Common myeloid progenitor, CD34-positive (primary cell): ENCODE measurements around the gene DCUN1D5.
"Not testable (repeated sequence)": the region's sequence is repeated elsewhere in the genome, so short reads cannot be mapped to it uniquely, and the experiment has no call there.

Experiments used
- CTCF ChIA-PET: fragments of 350-600 bp; sonication (Branson Sonifier 250); formaldehyde crosslinking; loops from one replicate; lab custom pipeline; 2021; ENCODE audit warnings: antibody characterized with exemption; lab: Charles Lee
- POLR2A ChIA-PET: fragments of 350-600 bp; sonication (Branson Sonifier 250); formaldehyde crosslinking; loops from one replicate; lab custom pipeline; 2021; ENCODE audit warnings: antibody characterized with exemption; lab: Charles Lee
- DNase-seq, 3 donors: peaks; one replicate each; pipeline versions ENCODE4 v3.0.0 to v3.0.0-alpha.2; 2013
- H3K27ac ChIP-seq, 2 experiments: 1 replicate in 1 of 2; 2 replicates in 1 of 2; pipeline ENCODE4 v1.7.0; 2013; ENCODE audit warnings: inconsistent platforms in 2 of 2, low read length in 2 of 2, mild to moderate bottlenecking in 2 of 2, low read depth in 1 of 2, moderate library complexity in 1 of 2; ENCODE audit not compliant: severe bottlenecking in 2 of 2, insufficient read depth in 1 of 2, poor library complexity in 1 of 2
- H3K27me3 ChIP-seq, 5 experiments: replicated peaks in 2 of 5; 1 replicate in 3 of 5; 2 replicates in 2 of 5; pipeline versions ENCODE4 v1.6.1 to v1.7.0; 2013; ENCODE audit warnings: low read length in 4 of 5, mild to moderate bottlenecking in 2 of 5, moderate library complexity in 2 of 5, inconsistent platforms in 1 of 5; ENCODE audit not compliant: insufficient read depth in 5 of 5, control insufficient read depth in 4 of 5
- H3K36me3 ChIP-seq, 4 experiments: 1 replicate in 2 of 4; 2 replicates in 2 of 4; pipeline versions ENCODE4 v1.6.1 to v1.7.0; 2013; ENCODE audit warnings: low read length in 3 of 4, control low read depth in 1 of 4, mild to moderate bottlenecking in 1 of 4; ENCODE audit not compliant: control insufficient read depth in 4 of 4, insufficient read depth in 4 of 4
- H3K4me1 ChIP-seq, 4 experiments: 1 replicate in 3 of 4; 2 replicates in 1 of 4; pipeline versions ENCODE4 v1.6.1 to v1.7.1; 2013; ENCODE audit warnings: low read length in 3 of 4, mild to moderate bottlenecking in 3 of 4, control low read depth in 1 of 4, inconsistent platforms in 1 of 4, moderate library complexity in 1 of 4; ENCODE audit not compliant: control insufficient read depth in 4 of 4, insufficient read depth in 4 of 4; ENCODE audit errors: control extremely low read depth in 1 of 4
- H3K4me3 ChIP-seq, 7 experiments: 1 replicate in 4 of 7; 2 replicates in 3 of 7; pipeline versions ENCODE4 v1.5.1 to v1.7.0; 2013; ENCODE audit warnings: mild to moderate bottlenecking in 7 of 7, low read length in 6 of 7, moderate library complexity in 6 of 7, inconsistent platforms in 2 of 7, low read depth in 2 of 7, control low read depth in 1 of 7; ENCODE audit not compliant: insufficient read depth in 4 of 7, control insufficient read depth in 1 of 7; ENCODE audit errors: extremely low read depth in 1 of 7
- H3K9me3 ChIP-seq, 5 experiments: 1 replicate in 4 of 5; 2 replicates in 1 of 5; pipeline versions ENCODE4 v1.6.1 to v1.7.1; 2013; ENCODE audit warnings: low read length in 4 of 5, mild to moderate bottlenecking in 2 of 5, inconsistent platforms in 1 of 5, low read depth in 1 of 5, moderate library complexity in 1 of 5; ENCODE audit not compliant: control insufficient read depth in 4 of 5, insufficient read depth in 2 of 5; ENCODE audit errors: control extremely low read depth in 1 of 5
- WGBS: methylation state at CpG from one replicate; pipeline ENCODE4 v1.1.5; 2013; ENCODE audit not compliant: insufficient coverage; 5-methylcytosine and 5-hydroxymethylcytosine counted together

The DCUN1D5 gene

GRCh38 chr11:103028304-103029020 lies 63.5 kb downstream of the DCUN1D5 start:
- H3K4me1 ChIP-seq, H3K27ac ChIP-seq, DNase-seq, H3K36me3 ChIP-seq, H3K27me3 ChIP-seq, H3K9me3 ChIP-seq, H3K4me3 ChIP-seq: not testable (repeated sequence)
- ChIA-PET POLR2A (interaction anchor here (0.6 kb wide), 1 partner anchor 47 kb away, joined by 3 read pairs; no protein-coding TSS in a partner anchor), CTCF (interaction anchor here (1.3 kb wide), 1 partner anchor 87 kb away, joined by 4 read pairs; no protein-coding TSS in a partner anchor)
- WGBS: 100% methylated on average over 1 of the region's 7 CpGs

- Histone ChIP-seq H3K4me1 (no peaks in the 10 kb centered on the region), H3K4me3 (no peak overlapping the region), H3K27me3 (peaks cover 0 to 2% (median 0%) of the 10 kb centered on the region in 5 experiments), H3K9me3 (peaks cover 0 to 1% (median 0%) of the 10 kb centered on the region in 5 experiments), H3K36me3 (no peaks in the 10 kb centered on the region), H3K27ac (no peak overlapping the region)
- DNase-seq: no peak
- ChIA-PET CTCF (no interaction called here), POLR2A (no interaction called here)
- 97% methylated on average over 3 of the region's 3 CpGs for WGBS
These were observed 67.9 kb downstream of the DCUN1D5 start for GRCh38 chr11:103024086-103024485.

- H3K27me3 ChIP-seq: peaks cover 0 to 2% (median 0%) of the 10 kb centered on the region in 5 experiments
- POLR2A ChIA-PET: no interaction called here
- no peak overlapping the region for H3K4me3 ChIP-seq
- CTCF ChIA-PET: no interaction called here
- H3K36me3 ChIP-seq: no peaks in the 10 kb centered on the region
- no peaks in the 10 kb centered on the region for H3K4me1 ChIP-seq
- H3K9me3 ChIP-seq: no peaks in the 10 kb centered on the region
- DNase-seq: no peak
- no peak overlapping the region for H3K27ac ChIP-seq
- WGBS: 100% methylated on average over 1 of the region's 1 CpG
These were observed 75.9 kb downstream of the DCUN1D5 start for GRCh38 chr11:103016031-103016430.

- Histone ChIP-seq H3K9me3 (peaks cover 0 to 10% (median 3%) of the 10 kb centered on the region in 5 experiments), H3K27me3 (peaks cover 0 to 2% (median 0%) of the 10 kb centered on the region in 5 experiments), H3K27ac (no peak overlapping the region), H3K36me3 (no peaks in the 10 kb centered on the region), H3K4me1 (no peaks in the 10 kb centered on the region), H3K4me3 (no peak overlapping the region)
- 100% methylated on average over 1 of the region's 1 CpG for WGBS
- POLR2A ChIA-PET: no interaction called here
- CTCF ChIA-PET: no interaction called here
- DNase-seq: no peak
These were observed 78.5 kb downstream of the DCUN1D5 start for GRCh38 chr11:103013421-103013820.
